GM15510 (cell line): ENCODE data around the gene DDX54.
A peak's percentile ranks its signal among the peaks of the same experiment; 100 is the strongest.

Experiments used
- POLR2A ChIP-seq: IDR thresholded peaks from 3 replicates; pipeline ENCODE4 v1.6.1; 2011; ENCODE audit warnings: borderline replicate concordance; ENCODE audit not compliant: insufficient read length; ENCODE audit errors: extremely low read depth

The DDX54 gene, protein sequence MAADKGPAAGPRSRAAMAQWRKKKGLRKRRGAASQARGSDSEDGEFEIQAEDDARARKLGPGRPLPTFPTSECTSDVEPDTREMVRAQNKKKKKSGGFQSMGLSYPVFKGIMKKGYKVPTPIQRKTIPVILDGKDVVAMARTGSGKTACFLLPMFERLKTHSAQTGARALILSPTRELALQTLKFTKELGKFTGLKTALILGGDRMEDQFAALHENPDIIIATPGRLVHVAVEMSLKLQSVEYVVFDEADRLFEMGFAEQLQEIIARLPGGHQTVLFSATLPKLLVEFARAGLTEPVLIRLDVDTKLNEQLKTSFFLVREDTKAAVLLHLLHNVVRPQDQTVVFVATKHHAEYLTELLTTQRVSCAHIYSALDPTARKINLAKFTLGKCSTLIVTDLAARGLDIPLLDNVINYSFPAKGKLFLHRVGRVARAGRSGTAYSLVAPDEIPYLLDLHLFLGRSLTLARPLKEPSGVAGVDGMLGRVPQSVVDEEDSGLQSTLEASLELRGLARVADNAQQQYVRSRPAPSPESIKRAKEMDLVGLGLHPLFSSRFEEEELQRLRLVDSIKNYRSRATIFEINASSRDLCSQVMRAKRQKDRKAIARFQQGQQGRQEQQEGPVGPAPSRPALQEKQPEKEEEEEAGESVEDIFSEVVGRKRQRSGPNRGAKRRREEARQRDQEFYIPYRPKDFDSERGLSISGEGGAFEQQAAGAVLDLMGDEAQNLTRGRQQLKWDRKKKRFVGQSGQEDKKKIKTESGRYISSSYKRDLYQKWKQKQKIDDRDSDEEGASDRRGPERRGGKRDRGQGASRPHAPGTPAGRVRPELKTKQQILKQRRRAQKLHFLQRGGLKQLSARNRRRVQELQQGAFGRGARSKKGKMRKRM

GRCh38 chr12:113185180-113186032 is at the start of gene DDX54, which contains the start of gene RITA1:
Gene DDX54, minus strand, starts transcription at chr12:113185478. Its CDS starts 27 bp downstream, at chr12:113185451.
Gene RITA1, plus strand, starts transcription at chr12:113185721. Its CDS starts 1,026 bp downstream, at chr12:113186747.
- peak; percentile 87 for TF ChIP-seq POLR2A

DNA sequence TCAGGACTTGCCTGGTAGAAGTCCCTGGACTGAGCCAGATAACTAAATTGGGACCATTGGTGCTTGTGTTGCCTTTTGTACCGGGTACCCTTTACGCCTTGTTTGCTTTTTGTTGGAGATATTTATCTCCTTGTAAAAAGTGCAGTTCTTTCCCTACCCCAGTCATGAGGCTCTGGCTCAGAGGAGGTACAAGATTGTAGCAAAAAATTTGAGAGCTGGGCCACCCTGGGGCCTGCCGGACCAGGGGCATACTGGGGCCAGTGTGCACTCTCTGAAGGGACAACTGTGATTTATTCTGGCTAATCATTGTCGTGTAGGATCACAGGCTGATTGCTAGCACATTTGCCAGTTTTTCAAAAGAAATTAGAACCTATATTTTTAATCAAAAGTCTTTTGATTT is 49.2 kb upstream of the DDX54 start:
- TF ChIP-seq POLR2A = no peak

- TF ChIP-seq POLR2A = no peak
Measured at GRCh38 chr12:113233967-113234366, 48.7 kb upstream of the DDX54 start.

DNA sequence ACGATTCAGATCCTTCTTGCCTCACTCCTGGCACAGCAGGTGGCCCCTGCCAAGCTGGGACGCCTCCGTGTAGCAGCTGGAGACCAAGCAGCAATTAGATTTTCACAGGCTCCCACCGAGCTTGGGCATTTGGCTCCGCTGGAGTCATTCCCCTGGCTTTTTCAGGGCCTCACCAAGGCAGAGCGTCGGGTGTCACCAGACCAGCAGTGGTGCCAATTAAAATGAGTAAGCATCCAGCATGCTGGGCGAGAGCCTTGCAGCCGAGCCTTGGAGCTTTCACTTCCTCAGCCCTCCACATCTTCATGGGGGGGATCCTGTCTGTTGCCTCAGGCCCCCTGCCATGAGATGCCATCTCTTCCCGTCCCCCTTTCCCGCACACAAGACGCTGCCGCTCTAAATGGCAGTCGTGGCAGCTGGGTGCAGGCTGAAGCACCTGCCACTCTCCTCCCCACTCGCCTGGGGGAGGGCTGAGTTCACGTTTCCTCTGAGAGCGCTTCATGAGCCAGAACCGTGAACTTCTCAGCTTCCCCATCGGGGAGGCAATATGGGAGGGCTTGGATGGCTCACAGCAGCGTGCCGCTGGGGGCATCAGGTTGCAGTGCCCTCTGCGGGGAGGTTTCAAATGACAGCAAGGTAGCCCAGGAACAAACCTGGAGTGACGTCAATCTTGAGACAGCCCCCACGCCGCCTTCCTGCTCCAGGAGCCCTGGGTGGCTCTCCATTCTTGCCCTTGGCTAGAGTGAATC is 47.7 kb upstream of the DDX54 start:
- TF ChIP-seq POLR2A = no peak

DNA sequence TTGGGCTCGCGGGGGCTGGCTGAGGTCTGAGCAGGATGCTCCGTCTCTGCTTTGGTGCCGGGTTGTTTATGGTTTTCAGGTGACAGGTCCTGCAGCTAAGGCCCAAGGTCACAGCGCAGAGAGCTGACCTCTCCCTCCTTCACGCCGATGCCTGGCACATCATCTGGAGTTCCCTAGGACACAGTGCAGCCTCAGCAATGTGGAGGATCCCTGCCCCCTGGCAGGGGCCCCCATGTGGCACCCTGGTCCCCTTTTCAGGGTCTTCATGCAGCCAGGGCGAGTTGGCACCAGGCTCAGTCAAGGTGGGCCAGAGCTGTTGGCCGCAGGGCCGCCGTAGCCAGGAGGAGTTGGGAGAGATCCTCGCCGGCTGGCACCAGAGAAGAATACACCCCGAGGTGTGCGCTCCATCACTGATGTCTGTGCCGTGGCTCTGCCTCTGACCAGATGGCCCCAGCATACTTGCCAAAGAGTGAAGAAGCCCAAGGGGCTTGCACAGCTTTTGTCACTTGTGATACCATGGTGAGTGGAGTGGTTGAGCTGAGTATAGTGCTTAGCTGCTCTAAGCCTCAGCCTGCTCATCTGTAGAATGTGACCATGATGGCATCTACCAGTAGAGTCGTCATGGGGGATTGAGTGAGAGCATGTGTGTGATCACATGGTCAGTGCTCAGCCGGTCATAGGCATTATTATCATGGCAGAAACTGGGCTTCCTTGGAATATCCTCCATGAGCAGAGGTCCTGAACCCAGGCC is 47.0 kb upstream of the DDX54 start:
- no peak for TF ChIP-seq POLR2A

GRCh38 chr12:113231235-113232088 is 46.2 kb upstream of the DDX54 start:
- no peak for TF ChIP-seq POLR2A

- no peak for TF ChIP-seq POLR2A
Measured at GRCh38 chr12:113230315-113231234, 45.3 kb upstream of the DDX54 start.

DNA sequence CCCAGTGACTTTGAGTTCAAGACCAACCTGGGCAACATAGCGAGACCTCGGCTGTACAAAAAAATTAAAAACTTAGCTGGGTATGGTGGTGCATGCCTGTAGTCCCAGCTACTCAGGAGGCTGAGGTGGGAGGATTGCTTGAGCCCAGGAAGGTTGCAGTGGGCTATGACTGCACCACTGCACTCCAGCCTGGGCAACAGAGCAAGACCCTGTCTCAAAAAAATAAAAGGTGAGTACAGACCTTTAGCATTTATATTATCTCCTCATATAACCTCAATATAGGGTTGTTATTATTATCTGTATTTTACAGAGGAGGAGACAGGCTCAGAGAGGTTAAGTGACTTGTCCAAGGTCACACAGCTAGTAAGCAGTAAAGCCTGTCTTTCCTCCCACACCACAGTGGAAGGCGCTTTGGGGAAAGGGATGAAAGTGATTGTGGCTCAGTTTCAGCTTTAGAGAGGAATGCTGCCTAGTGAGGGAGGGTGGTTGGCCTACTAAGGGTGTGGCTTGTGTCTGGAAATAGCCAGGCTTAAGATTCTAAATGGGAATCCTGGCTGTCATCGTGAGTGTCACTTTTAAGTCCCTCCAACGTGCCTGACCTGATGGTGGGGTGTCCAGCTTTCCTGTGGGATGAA is 43.2 kb upstream of the DDX54 start:
- TF ChIP-seq POLR2A = no peak

GRCh38 chr12:113227686-113228391 is 42.6 kb upstream of the DDX54 start:
- TF ChIP-seq POLR2A = no peak
